ENCODE measurements around the gene CERK.
"Not testable (repeated sequence)": the region's sequence is repeated elsewhere in the genome, so short reads cannot be mapped to it uniquely, and the experiment has no call there.

CERK gene

GRCh38 chr22:46648225-46648820 is 89.7 kb downstream of the CERK start:
- not testable (repeated sequence) for DNase-seq (ENCODE audit: low read depth in 2 of 2)

- DNase-seq (ENCODE audit: low read depth in 2 of 2) = no peak
These were observed 91.4 kb downstream of the CERK start for GRCh38 chr22:46646531-46647215.

GRCh38 chr22:46642840-46643480 is 95.1 kb downstream of the CERK start:
- DNase-seq (ENCODE audit: low read depth in 2 of 2) = not testable (repeated sequence)

GRCh38 chr22:46641811-46642266 is 96.2 kb downstream of the CERK start:
- DNase-seq (ENCODE audit: low read depth in 2 of 2) = no peak

- DNase-seq (ENCODE audit: low read depth in 2 of 2) = no peak
These were observed 97.6 kb downstream of the CERK start for GRCh38 chr22:46640293-46641055.

- no peak for DNase-seq (ENCODE audit: low read depth in 2 of 2)
These were observed 98.2 kb downstream of the CERK start for GRCh38 chr22:46639843-46640242.

- DNase-seq (ENCODE audit: low read depth in 2 of 2) = no peak
These were observed 99.2 kb downstream of the CERK start for GRCh38 chr22:46638601-46639431.

GRCh38 chr22:46637711-46638600 is 100.1 kb downstream of the CERK start:
- DNase-seq (ENCODE audit: low read depth in 2 of 2) = no peak

GRCh38 chr22:46636221-46637002 is 101.6 kb downstream of the CERK start:
- DNase-seq (ENCODE audit: low read depth in 2 of 2) = no peak

- no peak for DNase-seq (ENCODE audit: low read depth in 2 of 2)
These were observed 102.3 kb downstream of the CERK start for GRCh38 chr22:46635756-46636155.

- DNase-seq (ENCODE audit: low read depth in 2 of 2) = not testable (repeated sequence)
These were observed 102.9 kb downstream of the CERK start for GRCh38 chr22:46634973-46635685.
